HG03457 (cell line): Measurements from ENCODE around the gene ASL.
"Not testable (repeated sequence)": the region's sequence is repeated elsewhere in the genome, so short reads cannot be mapped to it uniquely, and the experiment has no call there.

ENCODE experiments used
- ATAC-seq: cut with Tn5 transposase; IDR thresholded peaks from one replicate; pipeline ENCODE4 v1.9.1; 2021; ENCODE audit warnings: moderate number of reproducible peaks; ENCODE audit not compliant: unreplicated experiment

Gene ASL

GRCh38 chr7:66116680-66117420 is 41.2 kb downstream of the ASL start:
- not testable (repeated sequence) for ATAC-seq

- no peak for ATAC-seq
Measured at GRCh38 chr7:66118603-66119002, 43.0 kb downstream of the ASL start.

- no peak for ATAC-seq
Measured at GRCh38 chr7:66119245-66119850, 43.7 kb downstream of the ASL start.

GRCh38 chr7:66123175-66123528 is 47.5 kb downstream of the ASL start:
- no peak for ATAC-seq

GRCh38 chr7:66124569-66124861 is 48.9 kb downstream of the ASL start:
- ATAC-seq = not testable (repeated sequence)

- ATAC-seq = no peak
Measured at GRCh38 chr7:66125052-66125694, 49.6 kb downstream of the ASL start.

GRCh38 chr7:66125781-66126352 is 50.2 kb downstream of the ASL start:
- not testable (repeated sequence) for ATAC-seq

GRCh38 chr7:66127172-66127571 is 51.6 kb downstream of the ASL start:
- ATAC-seq = not testable (repeated sequence)

GRCh38 chr7:66138994-66139752 is 63.6 kb downstream of the ASL start:
- no peak for ATAC-seq

- no peak for ATAC-seq
Measured at GRCh38 chr7:66140924-66141323, 65.3 kb downstream of the ASL start.

GRCh38 chr7:66142334-66142733 is 66.7 kb downstream of the ASL start:
- no peak for ATAC-seq

- ATAC-seq = no peak
Measured at GRCh38 chr7:66142996-66143395, 67.4 kb downstream of the ASL start.
